Heart left ventricle (tissue), 16 donors: Measurements from ENCODE around the gene DSCAM. TPM values are rescaled to one million over a fixed set of nuclear protein-coding genes. Genes with fewer than 3 reads are reported as not detected.

ENCODE experiments used
- ATAC-seq, 4 donors: fragments of 200-7000 bp; cut with Tn5 transposase; one replicate each; pipeline ENCODE4 v1.9.1; 2020 to 2022; ENCODE audit warnings: moderate library complexity in 4 of 4, mild to moderate bottlenecking in 3 of 4, moderate number of reproducible peaks in 1 of 4
- DNase-seq, 5 donors: peaks; one replicate each; pipeline ENCODE4 v3.0.0-alpha.2; 2020
- H3K27ac ChIP-seq, 12 donors: fragments of 200-600 bp; sonication (generic) in 4 of 12; one replicate each; pipeline versions ENCODE4 v1.5.0 to v1.8.0; 2016 to 2022; ENCODE audit warnings: mild to moderate bottlenecking in 2 of 12
- H3K27me3 ChIP-seq, 9 donors: fragments of 200-600 bp; sonication (generic) in 2 of 9; one replicate each; pipeline versions ENCODE4 v1.5.1 to v1.8.0; 2016 to 2022; ENCODE audit warnings: mild to moderate bottlenecking in 3 of 9
- H3K36me3 ChIP-seq, 9 donors: fragments of 200-600 bp; sonication (generic) in 2 of 9; one replicate each; pipeline versions ENCODE4 v1.5.0 to v1.8.0; 2018 to 2022; ENCODE audit warnings: mild to moderate bottlenecking in 2 of 9
- H3K4me1 ChIP-seq, 12 donors: fragments of 200-600 bp; sonication (generic) in 4 of 12; one replicate each; pipeline versions ENCODE4 v1.5.0 to v1.8.0; 2016 to 2022; ENCODE audit warnings: mild to moderate bottlenecking in 3 of 12
- H3K4me3 ChIP-seq, 12 donors: fragments of 200-600 bp; sonication (generic) in 4 of 12; one replicate each; pipeline versions ENCODE4 v1.5.0 to v1.8.0; 2017 to 2022; ENCODE audit warnings: mild to moderate bottlenecking in 9 of 12, moderate library complexity in 4 of 12
- H3K9me3 ChIP-seq, 12 donors: fragments of 200-600 bp; sonication (generic) in 4 of 12; one replicate each; pipeline versions ENCODE4 v1.5.0 to v1.8.0; 2016 to 2022; ENCODE audit warnings: mild to moderate bottlenecking in 1 of 12
- CTCF ChIP-seq, 12 donors: fragments of 200-600 bp; sonication (generic) in 4 of 12; IDR thresholded peaks; one replicate each; pipeline versions ENCODE4 v1.5.0 to v1.8.0; 2018 to 2022; ENCODE audit warnings: antibody characterized with exemption in 12 of 12, mild to moderate bottlenecking in 5 of 12
- POLR2A ChIP-seq, 2 donors: fragments of 450-650 bp; IDR thresholded peaks; one replicate each; pipeline ENCODE4 v1.6.1; 2017; ENCODE audit warnings: antibody characterized with exemption in 2 of 2, mild to moderate bottlenecking in 2 of 2, moderate library complexity in 2 of 2
- WGBS, 4 donors: extraction: QIAGEN DNeasy Blood & Tissue Kit in 2 of 4; methylation state at CpG; one replicate each; pipeline versions ENCODE4 v1.1.5 to v1.1.7; 2013 to 2018; 5-methylcytosine and 5-hydroxymethylcytosine counted together
- intact Hi-C, 10 donors: fragments of 100-400 bp; cut with DNase I; formaldehyde crosslinking; loops; one replicate each; pipeline versions ENCODE4 v1.11.1 to v1.14.2; 2022
- polyA plus RNA-seq, 2 donors: library from polyadenylated mRNA; stranded (reverse); fragments of 200-250 nt; gene quantifications; one replicate each; pipeline ENCODE4 v1.2.3, GENCODE V29; 2013
- total RNA-seq, 9 donors: library from RNA; depleted of rRNA in 2 of 9; stranded (reverse); fragments of >200 nt in 2 of 9; fragmentation: NEBNext Ultra II Directional in 3 of 9; extraction: Animal tissue kit (Norgen Biotek cat#: 25700) in 3 of 9; gene quantifications; one replicate each; pipeline versions ENCODE4 v1.1.0 to v1.2.4, GENCODE V29; 2016 to 2023
- donor health status: ischemic (EF 13 %, LVEDD 7.1; RV severe dilation, severe dysfunction).
- donor health status: healthy with polysubstance abuse.
- donor health status: DM: no; HTN: yes; CAD: no.
- donor health status: DM: no; HTN: no; CAD: no.
- donor health status: ischemic (EF 25% LVEDD 6.9; RV normal size, moderate dysfunction).
- donor health status: ischemic (EF 25% LVEDD 5.7; RV mildly dilated, moderate dysfunction).
- donor health status: healthy.
- donor health status: DM: yes; HTN: yes; CAD: no.
- donor health status: ischemic (EF 35%, LVEDD 5.7; RV mildly dilated, moderate dysfunction).
- donor health status: nonischemic (EF 11% LVEDD 7.7; RV severe dilation, severe dysfunction).
- donor health status: DM: yes; HTN: yes; CAD: no.
- donor health status: PGD.
- donor health status: ischemic (EF 29% LVEDD 5.4; RV normal size, mild dysfunction).
- donor health status: nonischemic (EF 23%, LVEDD 6.1; RV moderate dilation, normal function).

DSCAM gene
- total and polyA plus RNA-seq, 11 donors = 0.03 TPM; not detected in 10

GRCh38 chr21:40638466-40639251, 208.3 kb downstream of the DSCAM start:
- Histone ChIP-seq H3K27ac (no peak overlapping the region), H3K4me3 (no peak overlapping the region), H3K27me3 (peaks cover 0 to 8% (median 0%) of the 10 kb centered on the region in 9 donors), H3K9me3 (no peaks in the 10 kb centered on the region), H3K4me1 (no peaks in the 10 kb centered on the region), H3K36me3 (no peaks in the 10 kb centered on the region)
- TF ChIP-seq CTCF (IDR thresholded peaks at IDR 0.05) (no peak), POLR2A (IDR thresholded peaks at IDR 0.05) (no peak)
- intact Hi-C loops = loop anchor here in 1 of 10 donors (1.0 kb wide), 1 partner anchor 22 kb away; no protein-coding TSS in a partner anchor
- DNase-seq (no peak), ATAC-seq (no peak)
- 80 to 85% (median 84%) methylated on average over 17 of the region's 17 CpGs for WGBS, 4 donors

- Histone ChIP-seq H3K4me3 (no peak overlapping the region), H3K27ac (no peak overlapping the region), H3K9me3 (no peaks in the 10 kb centered on the region), H3K27me3 (peaks cover 0 to 8% (median 0%) of the 10 kb centered on the region in 9 donors), H3K36me3 (no peaks in the 10 kb centered on the region), H3K4me1 (no peaks in the 10 kb centered on the region)
- intact Hi-C loops = no loop called here
- DNase-seq = no peak
- ATAC-seq = no peak
- TF ChIP-seq POLR2A (IDR thresholded peaks at IDR 0.05) (no peak), CTCF (IDR thresholded peaks at IDR 0.05) (no peak)
- 74 to 84% (median 80%) methylated on average over 9 of the region's 9 CpGs for WGBS, 4 donors
These were observed 210.9 kb downstream of the DSCAM start for GRCh38 chr21:40636026-40636425.

- Histone ChIP-seq H3K27ac (no peak overlapping the region), H3K9me3 (no peaks in the 10 kb centered on the region), H3K4me1 (no peaks in the 10 kb centered on the region), H3K36me3 (no peaks in the 10 kb centered on the region), H3K27me3 (peaks cover 0 to 8% (median 0%) of the 10 kb centered on the region in 9 donors), H3K4me3 (no peak overlapping the region)
- TF ChIP-seq CTCF (IDR thresholded peaks at IDR 0.05) = no peak
- DNase-seq = no peak
- WGBS, 4 donors = 74 to 81% (median 76%) methylated on average over 4 of the region's 4 CpGs
- ATAC-seq = no peak
- intact Hi-C loops = no loop called here
These were observed 211.6 kb downstream of the DSCAM start for GRCh38 chr21:40635391-40635790.

GRCh38 chr21:40634141-40634540, 212.8 kb downstream of the DSCAM start:
- H3K4me3 ChIP-seq = no peak overlapping the region
- peaks cover 0 to 2% (median 0%) of the 10 kb centered on the region in 9 donors for H3K27me3 ChIP-seq
- H3K4me1 ChIP-seq = no peaks in the 10 kb centered on the region
- no peaks in the 10 kb centered on the region for H3K9me3 ChIP-seq
- TF ChIP-seq CTCF (IDR thresholded peaks at IDR 0.05) (no peak), POLR2A (IDR thresholded peaks at IDR 0.05) (no peak)
- intact Hi-C loops = no loop called here
- ATAC-seq (no peak), DNase-seq (no peak)
- H3K36me3 ChIP-seq = no peaks in the 10 kb centered on the region
- no peak overlapping the region for H3K27ac ChIP-seq
- 87 to 94% (median 89%) methylated on average over 6 of the region's 6 CpGs for WGBS, 4 donors
